HG03280 (cell line): Measurements from ENCODE around the gene HMCN2.

ENCODE experiments used
- ATAC-seq: cut with Tn5 transposase; IDR thresholded peaks from one replicate; pipeline ENCODE4 v1.9.1; 2021; ENCODE audit warnings: mild to moderate bottlenecking, moderate library complexity; ENCODE audit not compliant: unreplicated experiment

Gene HMCN2

DNA sequence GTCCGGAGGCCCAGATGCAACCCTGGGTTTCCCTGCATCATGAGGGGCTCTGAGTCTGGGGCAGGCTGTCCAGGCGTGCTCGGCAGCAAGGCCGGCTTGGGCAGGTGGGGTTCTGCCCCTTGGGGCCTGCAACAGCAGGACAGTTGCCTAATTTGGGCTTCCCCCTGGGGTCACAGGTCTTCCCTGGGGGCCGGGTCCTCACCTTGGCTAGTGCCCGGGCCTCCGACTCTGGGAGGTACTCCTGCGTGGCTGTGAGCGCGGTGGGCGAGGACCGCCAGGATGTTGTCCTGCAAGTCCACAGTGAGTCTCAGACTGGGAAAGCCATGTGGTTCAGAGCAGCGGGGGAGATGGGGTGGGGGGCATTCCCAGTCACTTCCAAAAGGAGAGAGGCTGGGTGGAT is 97.1 kb downstream of the HMCN2 start:
- ATAC-seq, result no peak

- no peak for ATAC-seq
These were observed 98.3 kb downstream of the HMCN2 start for GRCh38 chr9:130363755-130364404.

DNA sequence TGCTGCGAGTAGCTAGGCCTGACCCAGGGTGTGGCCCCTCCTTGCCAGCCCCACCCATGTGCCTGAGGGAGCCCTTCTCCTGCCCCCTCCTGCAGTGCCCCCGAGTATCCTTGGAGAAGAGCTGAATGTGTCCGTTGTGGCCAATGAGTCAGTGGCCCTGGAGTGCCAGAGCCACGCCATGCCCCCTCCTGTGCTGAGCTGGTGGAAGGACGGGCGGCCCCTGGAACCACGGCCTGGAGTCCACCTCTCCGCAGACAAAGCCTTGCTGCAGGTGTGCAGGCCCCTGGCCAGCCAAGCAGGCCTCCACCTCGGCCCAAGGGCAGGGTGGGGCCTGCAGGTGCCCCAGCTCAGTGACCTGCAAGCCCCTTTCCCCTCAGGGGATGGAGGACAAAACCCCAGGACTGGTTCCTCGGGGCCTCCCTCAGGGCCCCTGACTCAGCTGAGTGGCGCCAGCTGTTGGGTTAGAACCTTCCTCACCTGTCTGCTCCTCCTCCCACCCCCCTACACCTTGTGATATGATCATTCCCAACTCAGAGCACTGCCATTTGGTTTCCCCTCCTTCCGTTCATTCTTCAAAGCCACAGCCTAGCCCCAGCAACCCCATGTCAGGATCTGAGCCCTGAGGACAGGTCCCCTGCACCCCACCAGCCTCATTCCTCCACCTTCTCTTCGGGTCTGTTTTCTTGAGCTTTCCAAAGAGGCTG is 99.2 kb downstream of the HMCN2 start:
- ATAC-seq, result no peak

- no peak for ATAC-seq
These were observed 99.8 kb downstream of the HMCN2 start for GRCh38 chr9:130365323-130365721.

- ATAC-seq, result no peak
These were observed 100.5 kb downstream of the HMCN2 start for GRCh38 chr9:130366072-130366471.

DNA sequence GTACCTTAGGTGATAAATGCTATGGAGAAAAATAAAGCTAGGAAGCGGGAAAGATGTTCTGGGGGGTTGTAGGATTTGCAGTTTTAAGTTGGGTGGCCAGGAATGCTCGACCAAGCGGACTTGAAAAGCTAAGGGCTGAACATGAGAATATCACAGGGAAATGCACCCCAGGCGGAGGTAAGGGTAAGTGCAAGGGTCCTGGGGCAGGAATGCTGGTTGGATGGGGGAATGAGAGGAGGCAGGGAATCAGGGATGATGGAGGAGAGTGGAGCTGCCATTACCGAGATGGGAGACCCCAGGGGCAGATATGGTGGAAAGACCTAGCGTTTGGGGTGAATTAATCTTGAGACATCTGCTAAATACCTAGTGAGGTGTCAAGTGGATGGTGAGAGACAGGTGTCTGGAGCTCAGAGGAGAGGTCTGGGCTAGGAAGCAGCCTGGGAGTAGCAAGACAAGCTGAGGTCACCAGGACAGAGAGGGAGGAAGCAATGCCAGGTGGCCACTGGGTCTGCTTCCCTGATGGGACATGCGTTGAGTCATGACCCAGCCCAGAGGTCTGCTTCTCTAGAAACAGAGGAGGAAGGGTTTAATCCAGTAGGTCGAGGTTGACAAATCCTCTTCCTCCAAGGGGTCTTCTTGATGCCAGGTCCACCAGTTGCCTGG is 101.5 kb downstream of the HMCN2 start:
- no peak for ATAC-seq

GRCh38 chr9:130368631-130369103 is 103.1 kb downstream of the HMCN2 start:
- ATAC-seq, result no peak

- ATAC-seq, result no peak
These were observed 104.7 kb downstream of the HMCN2 start for GRCh38 chr9:130370226-130370625.

- no peak for ATAC-seq
These were observed 105.8 kb downstream of the HMCN2 start for GRCh38 chr9:130371196-130371966.

- no peak for ATAC-seq
These were observed 106.5 kb downstream of the HMCN2 start for GRCh38 chr9:130372057-130372456.

DNA sequence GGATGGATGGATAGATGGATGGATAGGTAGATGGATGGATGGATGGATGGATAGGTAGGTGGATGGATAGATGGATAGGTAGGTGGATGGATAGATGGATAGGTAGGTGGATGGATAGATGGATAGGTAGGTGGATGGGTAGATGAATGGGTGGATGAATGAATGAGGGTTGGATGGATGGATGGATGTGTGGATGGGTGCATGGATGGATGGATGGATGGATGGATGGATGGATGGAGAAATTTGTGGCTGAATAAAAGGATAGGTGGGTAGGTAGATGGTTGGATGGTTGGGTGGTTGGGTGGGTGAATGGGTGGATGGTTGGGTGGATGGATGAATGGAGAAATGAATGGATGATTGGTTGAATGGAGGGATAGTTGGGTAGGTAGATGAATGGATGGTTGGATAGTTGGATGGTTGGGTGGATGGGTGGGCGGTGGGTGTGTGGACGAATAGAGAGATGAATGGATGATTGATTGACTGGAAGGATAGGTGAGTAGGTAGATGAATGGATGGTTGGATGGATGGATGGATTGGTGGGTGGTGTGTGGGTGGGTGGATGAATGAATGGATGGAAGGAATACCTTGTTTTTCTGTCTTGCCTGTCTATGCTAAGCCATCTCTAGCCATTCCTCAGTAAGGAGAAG is 108.2 kb downstream of the HMCN2 start:
- no peak for ATAC-seq

DNA sequence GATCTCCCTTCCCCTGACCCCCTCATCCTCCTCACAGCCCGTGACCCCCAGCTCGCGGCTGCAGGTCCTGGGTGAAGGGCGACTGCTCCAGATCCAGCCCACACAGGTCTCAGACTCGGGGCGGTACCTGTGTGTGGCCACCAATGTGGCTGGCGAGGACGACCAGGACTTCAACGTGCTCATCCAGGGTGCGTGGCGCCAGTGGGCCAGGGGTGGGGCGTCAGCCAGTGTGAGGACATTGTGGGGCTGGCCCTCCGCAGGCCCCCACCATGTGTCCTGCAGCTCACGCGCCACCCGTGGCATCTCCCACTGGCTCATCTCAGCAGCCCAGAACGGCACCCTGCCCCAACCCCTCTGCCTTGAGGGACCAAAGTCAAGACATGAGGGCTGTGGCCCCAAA is 112.1 kb downstream of the HMCN2 start:
- no peak for ATAC-seq

- no peak for ATAC-seq
These were observed 113.5 kb downstream of the HMCN2 start for GRCh38 chr9:130378875-130379648.

GRCh38 chr9:130379649-130379970 is 114.0 kb downstream of the HMCN2 start:
- no peak for ATAC-seq

- no peak for ATAC-seq
These were observed 115.4 kb downstream of the HMCN2 start for GRCh38 chr9:130380920-130381469.

GRCh38 chr9:130381660-130382059 is 116.1 kb downstream of the HMCN2 start:
- no peak for ATAC-seq

DNA sequence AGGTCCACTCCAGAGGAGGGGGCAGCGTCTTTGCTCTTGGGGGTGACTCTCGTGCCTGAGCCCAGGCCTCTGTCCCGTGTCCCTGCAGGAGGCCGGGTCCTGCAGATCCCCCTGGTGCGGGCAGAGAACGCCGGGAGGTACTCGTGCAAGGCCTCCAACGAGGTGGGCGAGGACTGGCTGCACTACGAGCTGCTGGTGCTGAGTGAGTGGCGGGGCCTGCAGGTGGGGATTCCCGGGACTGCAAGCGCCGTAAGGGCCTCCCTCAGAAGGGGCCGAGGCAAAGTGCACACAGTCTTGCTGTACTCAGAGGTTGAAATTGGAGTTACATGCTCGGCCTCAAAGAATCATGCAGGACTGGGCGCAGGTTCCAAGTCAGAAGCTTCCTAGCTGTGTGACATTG is 116.5 kb downstream of the HMCN2 start:
- ATAC-seq, result no peak

GRCh38 chr9:130382636-130383349 is 117.2 kb downstream of the HMCN2 start:
- ATAC-seq, result no peak

GRCh38 chr9:130383350-130383715 is 117.8 kb downstream of the HMCN2 start:
- no peak for ATAC-seq
